ENCODE data around the gene RAB11FIP4. TPM values are rescaled to one million over a fixed set of nuclear protein-coding genes. Genes with fewer than 3 reads are reported as not detected.

Gene RAB11FIP4
- total and polyA plus RNA-seq, 9 of the 15 experiments (the other 6 are each of a cell fraction or from before 2014, with no cell fraction given) = 0.62 to 16.6 (median 8.9) TPM

- TF ChIP-seq MGA (IDR thresholded peaks at IDR 0.05) (no peak), SNRNP70 (optimal IDR thresholded peaks at IDR 0.05; ENCODE audit: low read depth, low read length) (no peak), FUS (optimal IDR thresholded peaks at IDR 0.05; ENCODE audit: low read depth, low read length) (no peak), ZNF140 (CRISPR knock-in tag; IDR thresholded peaks at IDR 0.05) (no peak), POLR3G (IDR thresholded peaks at IDR 0.05; ENCODE audit: extremely low read depth, insufficient read length, insufficient replicate concordance) (no peak), POLR2AphosphoS5 (IDR thresholded peaks at IDR 0.05; ENCODE audit: control insufficient read depth, insufficient read depth, low read depth, low read length) (no peak), RUNX1 (IDR thresholded peaks at IDR 0.05; ENCODE audit: low read depth) (no peak)
Measured at GRCh38 chr17:31573047-31573446, 181.6 kb downstream of the RAB11FIP4 start (continued).

Data from K562 (cell line).